Measurements from ENCODE around the gene POMT1. TPM values are rescaled to one million over a fixed set of nuclear protein-coding genes. Genes with fewer than 3 reads are reported as not detected.

POMT1 gene
- total and polyA plus RNA-seq, 5 donors: 17.3 to 21.9 (median 20.2) TPM

GRCh38 chr9:131485206-131485605 is 17.5 kb upstream of the POMT1 start:
- intact Hi-C loops (cut with DNase I): no loop called here
- ATAC-seq (no peak), DNase-seq (peak in 2 of 3 donors; percentile 38 to 47)
- Histone ChIP-seq H3K27me3 (ENCODE audit: control insufficient read depth, insufficient read depth) (no peaks in the 10 kb centered on the region), H3K4me3 (ENCODE audit: low read length) (no peak overlapping the region), H3K27ac (ENCODE audit: low read length) (no peak overlapping the region), H3K9me3 (ENCODE audit: control insufficient read depth, low read length) (no peaks in the 10 kb centered on the region), H3K4me1 (ENCODE audit: control insufficient read depth, insufficient read depth, low read length) (peaks cover 4% of the 10 kb centered on the region)
- 86% methylated on average over 12 of the region's 12 CpGs for WGBS

- peak in 2 of 3 donors; percentile 26 to 39 for DNase-seq
- intact Hi-C loops (cut with DNase I): no loop called here
- Histone ChIP-seq H3K9me3 (ENCODE audit: control insufficient read depth, low read length) (no peaks in the 10 kb centered on the region), H3K4me3 (ENCODE audit: low read length) (no peak overlapping the region), H3K27ac (ENCODE audit: low read length) (no peak overlapping the region), H3K4me1 (ENCODE audit: control insufficient read depth, insufficient read depth, low read length) (peaks cover 4% of the 10 kb centered on the region), H3K27me3 (ENCODE audit: control insufficient read depth, insufficient read depth) (no peaks in the 10 kb centered on the region)
- 83% methylated on average over 19 of the region's 19 CpGs for WGBS
- no peak for ATAC-seq
Measured at GRCh38 chr9:131485728-131486422, 16.8 kb upstream of the POMT1 start.

- Histone ChIP-seq H3K27me3 (ENCODE audit: control insufficient read depth, insufficient read depth) (no peaks in the 10 kb centered on the region), H3K9me3 (ENCODE audit: control insufficient read depth, low read length) (no peaks in the 10 kb centered on the region), H3K27ac (ENCODE audit: low read length) (no peak overlapping the region), H3K4me3 (ENCODE audit: low read length) (no peak overlapping the region), H3K4me1 (ENCODE audit: control insufficient read depth, insufficient read depth, low read length) (peaks cover under 1% of the 10 kb centered on the region)
- no peak for ATAC-seq
- intact Hi-C loops (cut with DNase I): no loop called here
- WGBS: 82% methylated on average over 9 of the region's 9 CpGs
- DNase-seq: peak in 2 of 3 donors; percentile 24 to 39
Measured at GRCh38 chr9:131487001-131487400, 15.7 kb upstream of the POMT1 start.

GRCh38 chr9:131487621-131488031 is 15.1 kb upstream of the POMT1 start:
- Histone ChIP-seq H3K27ac (ENCODE audit: low read length) (no peak overlapping the region), H3K27me3 (ENCODE audit: control insufficient read depth, insufficient read depth) (no peaks in the 10 kb centered on the region), H3K9me3 (ENCODE audit: control insufficient read depth, low read length) (no peaks in the 10 kb centered on the region), H3K4me3 (ENCODE audit: low read length) (no peak overlapping the region), H3K4me1 (ENCODE audit: control insufficient read depth, insufficient read depth, low read length) (no peaks in the 10 kb centered on the region)
- ATAC-seq (no peak), DNase-seq (peak in 2 of 3 donors; percentile 29 to 44)
- intact Hi-C loops (cut with DNase I): no loop called here
- 81% methylated on average over 14 of the region's 14 CpGs for WGBS

GRCh38 chr9:131490514-131490913 is 12.2 kb upstream of the POMT1 start:
- Histone ChIP-seq H3K4me1 (ENCODE audit: control insufficient read depth, insufficient read depth, low read length) (no peaks in the 10 kb centered on the region), H3K27me3 (ENCODE audit: control insufficient read depth, insufficient read depth) (no peaks in the 10 kb centered on the region), H3K27ac (ENCODE audit: low read length) (no peak overlapping the region), H3K9me3 (ENCODE audit: control insufficient read depth, low read length) (no peaks in the 10 kb centered on the region), H3K4me3 (ENCODE audit: low read length) (no peak overlapping the region)
- intact Hi-C loops (cut with DNase I): no loop called here
- ATAC-seq (no peak), DNase-seq (no peak)
- WGBS: 62% methylated on average over 8 of the region's 8 CpGs

GRCh38 chr9:131491001-131491710 is 11.6 kb upstream of the POMT1 start:
- Histone ChIP-seq H3K9me3 (ENCODE audit: control insufficient read depth, low read length) (no peaks in the 10 kb centered on the region), H3K27ac (ENCODE audit: low read length) (no peak overlapping the region)
- intact Hi-C loops (cut with DNase I): no loop called here

GRCh38 chr9:131492070-131492469 is 10.6 kb upstream of the POMT1 start:
- H3K4me3 ChIP-seq (ENCODE audit: low read length): no peak overlapping the region
- no peaks in the 10 kb centered on the region for H3K4me1 ChIP-seq (ENCODE audit: control insufficient read depth, insufficient read depth, low read length)
- intact Hi-C loops (cut with DNase I): no loop called here
- no peak for ATAC-seq
- no peaks in the 10 kb centered on the region for H3K27me3 ChIP-seq (ENCODE audit: control insufficient read depth, insufficient read depth)
- H3K9me3 ChIP-seq (ENCODE audit: control insufficient read depth, low read length): no peaks in the 10 kb centered on the region
- WGBS: 89% methylated on average over 6 of the region's 6 CpGs
- no peak for DNase-seq
- H3K27ac ChIP-seq (ENCODE audit: low read length): no peak overlapping the region

More at GRCh38 chr9:131491001-131491710, 11.6 kb upstream of the POMT1 start:
- H3K27me3 ChIP-seq (ENCODE audit: control insufficient read depth, insufficient read depth): no peaks in the 10 kb centered on the region
- WGBS: 91% methylated on average over 20 of the region's 20 CpGs
- H3K4me1 ChIP-seq (ENCODE audit: control insufficient read depth, insufficient read depth, low read length): no peaks in the 10 kb centered on the region
- ATAC-seq (no peak), DNase-seq (peak in 1 of 3 donors; percentile 39)
- no peak overlapping the region for H3K4me3 ChIP-seq (ENCODE audit: low read length)

GRCh38 chr9:131494296-131494870 is 8.3 kb upstream of the POMT1 start:
- H3K27ac ChIP-seq (ENCODE audit: low read length): no peak overlapping the region
- no peaks in the 10 kb centered on the region for H3K4me1 ChIP-seq (ENCODE audit: control insufficient read depth, insufficient read depth, low read length)
- ATAC-seq (no peak), DNase-seq (peak in 2 of 3 donors; percentile 28 to 53)
- no peak overlapping the region for H3K4me3 ChIP-seq (ENCODE audit: low read length)
- 91% methylated on average over 22 of the region's 22 CpGs for WGBS
- no peaks in the 10 kb centered on the region for H3K27me3 ChIP-seq (ENCODE audit: control insufficient read depth, insufficient read depth)
- intact Hi-C loops (cut with DNase I): no loop called here
- no peaks in the 10 kb centered on the region for H3K9me3 ChIP-seq (ENCODE audit: control insufficient read depth, low read length)

GRCh38 chr9:131495785-131496184 is 6.9 kb upstream of the POMT1 start:
- ATAC-seq (peak in 1 of 2 donors; percentile 8), DNase-seq (peak in 1 of 3 donors; percentile 57)
- intact Hi-C loops (cut with DNase I): no loop called here
- Histone ChIP-seq H3K4me3 (ENCODE audit: low read length) (no peak overlapping the region), H3K27ac (ENCODE audit: low read length) (no peak overlapping the region), H3K4me1 (ENCODE audit: control insufficient read depth, insufficient read depth, low read length) (no peaks in the 10 kb centered on the region), H3K9me3 (ENCODE audit: control insufficient read depth, low read length) (no peaks in the 10 kb centered on the region), H3K27me3 (ENCODE audit: control insufficient read depth, insufficient read depth) (no peaks in the 10 kb centered on the region)
- WGBS: 86% methylated on average over 22 of the region's 22 CpGs

- Histone ChIP-seq H3K9me3 (ENCODE audit: control insufficient read depth, low read length) (no peaks in the 10 kb centered on the region), H3K4me1 (ENCODE audit: control insufficient read depth, insufficient read depth, low read length) (peaks cover 1% of the 10 kb centered on the region), H3K27ac (ENCODE audit: low read length) (no peak overlapping the region), H3K4me3 (ENCODE audit: low read length) (no peak overlapping the region), H3K27me3 (ENCODE audit: control insufficient read depth, insufficient read depth) (no peaks in the 10 kb centered on the region)
- intact Hi-C loops (cut with DNase I): no loop called here
- DNase-seq: peak in 1 of 3 donors; percentile 20
- WGBS: 76% methylated on average over 10 of the region's 10 CpGs
- ATAC-seq: no peak
Measured at GRCh38 chr9:131496844-131497405, 5.8 kb upstream of the POMT1 start.

- intact Hi-C loops (cut with DNase I): no loop called here
Measured at GRCh38 chr9:131499254-131499767, 3.4 kb upstream of the POMT1 start.

More at GRCh38 chr9:131499254-131499767, 3.4 kb upstream of the POMT1 start:
- DNase-seq (peak in 1 of 3 donors; percentile 18), ATAC-seq (no peak)
- 72% methylated on average over 7 of the region's 7 CpGs for WGBS
- Histone ChIP-seq H3K4me3 (ENCODE audit: low read length) (no peak overlapping the region), H3K9me3 (ENCODE audit: control insufficient read depth, low read length) (no peaks in the 10 kb centered on the region), H3K27ac (ENCODE audit: low read length) (no peak overlapping the region), H3K4me1 (ENCODE audit: control insufficient read depth, insufficient read depth, low read length) (peaks cover 3% of the 10 kb centered on the region), H3K27me3 (ENCODE audit: control insufficient read depth, insufficient read depth) (no peaks in the 10 kb centered on the region)
